Right forelimb (tissue), 1 donor: ENCODE results near the gene GFRA1.
"Not testable (repeated sequence)": the region's sequence is repeated elsewhere in the genome, so short reads cannot be mapped to it uniquely, and the experiment has no call there.

Experiments
- DNase-seq: peaks from one replicate; pipeline ENCODE4 v3.0.0-alpha.2; 2018

GFRA1 gene

GRCh38 chr10:116195039-116195438, 78.0 kb downstream of the GFRA1 start:
- DNase-seq: no peak

DNA sequence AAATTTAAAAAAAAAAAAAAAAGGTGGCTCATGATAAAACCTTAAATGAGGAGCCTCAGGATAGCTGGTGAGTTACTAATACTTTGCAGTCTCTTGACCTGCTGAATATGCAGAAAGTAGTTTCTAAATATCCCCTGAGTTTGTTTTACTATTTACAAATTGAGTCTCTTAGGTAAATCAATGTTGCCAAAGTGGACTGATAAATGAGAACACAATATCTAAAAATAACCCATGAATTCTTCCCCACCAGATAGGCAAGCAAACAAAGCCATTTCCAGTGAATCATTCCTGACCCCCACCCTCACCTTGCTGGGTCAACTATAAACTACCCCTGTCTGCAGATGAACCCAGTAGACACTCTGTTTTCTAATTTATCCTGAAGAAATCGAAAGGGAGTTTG, 78.9 kb downstream of the GFRA1 start:
- no peak for DNase-seq

DNA sequence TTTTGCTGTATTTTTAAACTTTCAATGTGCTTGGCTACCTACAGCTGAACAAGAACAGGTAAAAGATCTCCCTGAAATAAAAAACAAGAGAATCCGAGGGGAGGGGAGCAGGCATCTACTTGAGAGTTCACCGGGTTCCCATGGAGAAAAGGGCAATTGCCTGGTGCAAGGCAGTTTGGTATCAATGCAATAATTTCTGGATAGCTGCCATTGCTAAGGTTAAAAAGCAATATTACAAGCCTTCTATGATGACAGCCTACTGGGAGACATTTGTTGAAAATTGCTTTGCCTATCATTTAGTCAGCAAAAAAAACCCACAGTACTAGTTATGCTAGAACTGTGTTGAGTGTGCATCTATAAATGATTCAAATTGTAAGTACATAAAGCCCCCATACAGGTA, 82.1 kb downstream of the GFRA1 start:
- no peak for DNase-seq

DNA sequence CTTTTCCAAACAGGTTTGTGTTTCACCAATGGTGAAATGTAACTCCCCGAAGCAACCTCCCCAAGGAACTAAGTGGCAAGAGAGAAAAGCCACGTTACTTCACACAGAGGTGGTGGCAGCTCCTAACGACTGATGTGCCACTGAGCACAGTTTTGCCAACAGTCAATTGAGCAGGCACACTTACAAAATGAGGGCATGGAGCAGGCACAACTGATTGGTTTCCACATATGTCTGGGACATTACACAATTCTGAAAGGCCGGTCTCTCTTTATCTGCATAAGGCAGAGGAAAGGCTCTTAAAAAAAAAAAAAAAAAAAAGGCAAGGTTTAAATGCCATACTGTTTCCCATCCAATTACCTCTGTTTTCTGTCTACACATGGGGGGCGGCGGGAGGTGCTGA, 86.7 kb downstream of the GFRA1 start:
- DNase-seq: no peak

DNA sequence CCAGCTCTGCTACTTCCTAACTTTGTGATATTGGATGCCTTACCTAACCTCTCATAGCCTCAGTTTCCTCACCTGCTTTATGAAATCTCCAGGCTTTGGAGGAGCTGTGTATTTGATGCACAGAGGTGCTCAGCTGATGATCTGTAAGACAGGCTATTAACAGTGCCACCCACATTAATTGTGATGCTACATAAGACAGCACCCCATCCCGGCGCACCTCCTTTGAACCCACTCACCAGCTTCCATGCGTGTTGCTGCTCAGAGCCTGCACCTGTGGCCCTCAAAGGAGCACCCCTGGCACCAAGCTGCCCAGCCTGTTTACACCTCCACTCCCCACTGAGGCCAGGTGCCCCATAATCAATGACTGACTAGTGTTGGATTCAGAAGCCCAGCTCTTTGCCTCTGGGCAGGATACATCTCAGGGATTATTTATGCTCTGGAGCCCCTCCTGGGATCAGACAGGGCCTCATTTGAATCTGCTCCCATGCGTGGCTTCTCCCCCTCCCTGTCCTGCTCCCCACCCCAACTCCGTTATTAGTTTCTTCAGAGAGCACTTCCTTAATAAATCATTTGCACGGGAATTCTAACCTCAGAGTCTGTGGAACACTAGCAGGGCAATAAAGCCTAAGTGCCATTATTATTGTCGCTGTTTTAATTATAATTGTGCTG, 87.7 kb downstream of the GFRA1 start:
- DNase-seq: no peak

DNA sequence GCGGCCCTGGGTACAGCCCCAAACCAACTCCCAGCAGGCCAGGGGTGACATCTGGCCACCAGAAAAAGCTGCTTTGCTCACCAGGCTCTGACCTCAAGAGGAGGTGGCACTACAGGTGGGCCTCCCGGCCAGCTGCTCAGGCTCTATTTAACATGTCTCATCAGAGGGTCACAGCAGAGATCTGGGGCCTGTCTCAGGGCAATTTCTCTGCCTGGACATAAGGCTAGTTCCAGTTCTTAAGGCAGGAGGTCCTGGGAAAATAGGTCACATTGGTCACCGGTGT, 88.6 kb downstream of the GFRA1 start:
- DNase-seq: no peak

GRCh38 chr10:116183733-116184511, 89.1 kb downstream of the GFRA1 start:
- DNase-seq: no peak

GRCh38 chr10:116182426-116182825, 90.6 kb downstream of the GFRA1 start:
- no peak for DNase-seq

DNA sequence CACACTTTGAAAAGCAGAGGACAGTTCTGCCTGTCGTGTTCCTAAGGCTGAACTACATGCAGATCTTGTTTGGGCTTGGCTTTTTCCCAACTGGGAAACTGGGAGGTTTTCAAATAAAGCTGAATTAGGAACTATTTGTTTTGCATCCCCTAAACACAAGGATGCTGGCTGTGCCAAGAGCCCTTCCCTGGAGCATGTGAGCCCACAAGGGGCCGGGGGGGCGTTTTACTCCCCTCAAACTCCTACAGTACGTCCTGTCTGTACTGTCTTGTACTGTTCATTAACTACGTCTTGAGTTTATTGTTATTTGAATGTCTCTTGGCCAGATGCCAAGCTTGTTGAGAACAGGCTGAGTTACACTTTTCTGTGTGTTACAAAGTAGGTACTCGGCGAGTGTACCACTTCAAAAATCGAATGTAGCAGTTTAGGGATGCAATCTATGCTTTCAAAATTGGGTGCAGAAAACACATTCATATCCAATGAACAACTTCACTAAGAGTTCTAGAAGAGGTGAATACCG, 94.9 kb downstream of the GFRA1 start:
- no peak for DNase-seq

DNA sequence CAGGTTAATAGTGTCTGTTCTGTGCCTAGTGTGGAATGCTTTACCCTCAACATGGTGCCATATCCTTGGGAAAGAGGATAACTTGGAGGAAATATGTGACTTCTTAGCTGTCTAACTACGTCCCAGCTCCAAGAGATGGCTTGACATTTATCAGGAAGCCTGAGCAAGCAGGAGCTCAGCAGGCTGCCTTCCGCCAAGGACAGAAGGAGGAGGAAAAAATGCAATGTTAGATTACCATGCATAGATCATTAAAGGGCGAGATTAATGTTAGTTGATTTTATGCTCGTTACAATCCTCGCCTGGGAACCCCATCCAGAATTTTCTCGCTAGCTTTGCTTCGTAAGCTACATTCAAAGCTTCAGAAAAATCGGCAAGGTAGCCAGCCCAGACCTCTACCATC, 97.8 kb downstream of the GFRA1 start:
- DNase-seq: no peak

DNA sequence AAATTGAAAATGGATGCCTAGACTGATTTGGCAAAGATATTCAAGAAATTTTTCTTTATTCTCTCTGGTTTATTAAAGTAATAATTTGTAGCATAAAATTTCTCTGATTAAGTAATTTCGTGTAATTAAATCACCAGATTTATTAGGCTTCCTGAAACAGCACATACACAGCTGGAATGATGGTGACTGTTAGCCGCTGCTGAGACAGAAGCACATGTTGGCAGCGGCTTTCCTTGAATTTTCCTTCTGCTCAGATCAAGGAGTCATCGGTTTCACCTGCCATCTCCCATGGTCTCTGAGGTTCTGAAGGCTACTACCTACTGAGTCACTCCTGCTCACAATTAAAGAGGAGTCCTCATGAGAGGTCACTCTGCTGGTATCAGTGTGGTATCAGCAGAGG, 101.5 kb downstream of the GFRA1 start:
- DNase-seq: no peak

DNA sequence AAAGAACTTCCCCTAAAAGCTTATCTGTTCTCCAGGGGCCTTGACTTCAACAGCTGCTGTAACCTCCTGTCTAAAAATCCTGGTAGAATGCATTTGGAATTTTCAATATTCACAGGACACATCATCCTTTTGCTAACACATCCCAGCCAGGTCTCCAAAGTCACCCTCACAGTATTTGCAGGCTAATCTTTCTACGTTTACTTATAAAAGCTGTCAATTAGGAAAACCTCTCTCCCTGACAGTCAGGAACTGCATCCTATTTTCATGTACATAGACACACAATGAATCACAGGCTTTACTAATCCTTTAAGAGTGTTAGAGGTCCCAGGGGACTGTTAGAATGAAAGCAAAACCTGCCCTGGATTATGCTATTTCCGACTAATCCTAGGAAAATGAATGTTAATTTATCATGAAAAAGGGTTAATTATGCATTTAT, 102.2 kb downstream of the GFRA1 start:
- no peak for DNase-seq

- DNase-seq: no peak
Measured at GRCh38 chr10:116169782-116170445, 103.1 kb downstream of the GFRA1 start.

DNA sequence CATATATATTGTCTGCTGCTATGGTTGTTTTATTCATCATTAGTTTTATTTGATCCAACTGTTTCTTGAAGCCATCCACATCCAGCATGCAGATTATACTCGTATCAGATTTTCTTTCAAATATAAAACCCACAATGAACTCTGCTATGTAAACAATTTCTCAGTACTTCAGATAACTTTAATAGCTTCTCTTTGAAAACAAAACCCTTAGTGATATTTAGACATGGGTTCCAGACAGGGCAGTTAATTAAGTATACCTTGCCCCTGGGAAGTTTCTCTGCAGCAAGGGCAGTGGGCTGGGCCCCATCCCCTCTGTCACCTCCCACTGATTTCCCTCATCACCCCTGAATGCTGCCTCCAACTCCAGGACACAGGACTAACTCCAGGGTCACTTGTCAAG, 104.3 kb downstream of the GFRA1 start:
- DNase-seq: no peak

DNA sequence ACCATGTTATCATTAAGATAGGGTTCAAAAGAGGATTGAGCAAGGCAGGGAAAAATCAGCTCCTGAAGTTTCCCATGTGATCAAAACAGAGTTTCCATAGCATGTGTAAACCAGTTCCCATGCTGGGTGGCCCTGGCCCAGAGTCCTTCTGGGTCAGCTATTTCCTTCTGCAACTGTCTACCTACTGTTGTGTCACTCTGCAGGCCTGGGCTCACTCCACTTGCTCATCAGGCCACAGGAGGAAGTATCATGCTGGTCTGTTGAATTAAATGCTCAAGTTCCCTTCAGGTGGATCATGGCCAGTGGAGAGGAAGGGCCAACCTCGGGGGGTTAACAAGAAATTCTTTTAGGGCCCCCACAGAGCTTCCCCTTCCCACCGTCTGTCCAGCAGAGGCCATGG, 104.7 kb downstream of the GFRA1 start:
- no peak for DNase-seq

DNA sequence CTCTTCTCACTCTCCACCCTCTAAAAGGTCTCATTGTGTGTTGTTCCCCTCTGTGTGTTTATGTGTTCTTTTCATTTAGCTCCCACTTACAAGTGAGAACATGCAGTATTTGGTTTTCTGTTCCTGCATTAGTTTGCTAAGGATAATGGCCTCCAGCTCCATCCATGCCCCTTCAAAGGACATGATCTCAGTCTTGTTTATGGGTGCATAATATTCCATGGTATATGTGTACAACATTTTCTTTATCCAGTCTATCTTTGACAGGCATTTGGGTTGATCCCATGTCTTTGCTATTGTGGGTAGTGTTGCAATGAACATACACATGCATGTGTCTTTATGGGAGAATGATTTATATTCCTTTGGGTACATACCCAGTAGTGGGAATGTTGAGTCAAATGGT, 107.1 kb downstream of the GFRA1 start:
- DNase-seq: not testable (repeated sequence)

- DNase-seq: no peak
Measured at GRCh38 chr10:116164291-116164690, 108.7 kb downstream of the GFRA1 start.

DNA sequence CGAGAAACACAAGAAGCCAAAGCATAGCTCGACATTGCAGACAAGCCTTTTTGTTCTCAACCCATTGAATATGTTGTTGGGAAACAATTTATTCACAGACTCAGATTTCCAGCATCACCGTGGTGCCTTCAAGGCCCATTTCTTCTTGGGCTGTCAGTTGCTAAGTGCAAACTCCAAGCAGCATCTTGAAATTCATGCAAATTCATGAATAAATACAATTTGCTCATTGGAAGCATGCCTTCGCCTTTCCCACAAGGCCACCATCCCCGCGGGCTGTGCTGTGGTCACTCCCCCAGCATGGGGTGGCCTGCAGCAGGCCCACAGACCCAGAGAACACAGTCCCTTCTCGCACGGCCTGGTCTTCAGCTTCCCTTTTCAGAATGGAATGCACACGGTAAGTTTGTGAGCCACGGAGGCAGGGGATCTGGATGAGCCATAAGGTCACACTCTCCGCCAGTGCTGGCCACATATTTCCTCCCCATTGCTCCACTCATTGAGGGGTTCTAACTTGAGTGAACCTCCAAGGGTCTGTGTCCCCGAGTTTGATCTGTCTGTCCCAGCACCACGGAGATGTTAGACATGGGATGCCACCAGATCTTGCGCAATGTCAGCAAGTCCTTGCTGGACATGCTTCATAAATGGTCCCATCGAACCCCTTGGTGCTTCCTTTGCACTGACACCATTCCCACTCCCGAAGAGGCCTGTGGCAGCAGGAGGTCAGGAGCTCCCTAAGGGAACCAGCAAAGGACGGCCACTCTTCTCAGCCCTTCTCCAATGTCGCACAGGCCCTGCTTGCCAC, 109.5 kb downstream of the GFRA1 start:
- DNase-seq: no peak

- DNase-seq: no peak
Measured at GRCh38 chr10:116162851-116163250, 110.2 kb downstream of the GFRA1 start.

DNA sequence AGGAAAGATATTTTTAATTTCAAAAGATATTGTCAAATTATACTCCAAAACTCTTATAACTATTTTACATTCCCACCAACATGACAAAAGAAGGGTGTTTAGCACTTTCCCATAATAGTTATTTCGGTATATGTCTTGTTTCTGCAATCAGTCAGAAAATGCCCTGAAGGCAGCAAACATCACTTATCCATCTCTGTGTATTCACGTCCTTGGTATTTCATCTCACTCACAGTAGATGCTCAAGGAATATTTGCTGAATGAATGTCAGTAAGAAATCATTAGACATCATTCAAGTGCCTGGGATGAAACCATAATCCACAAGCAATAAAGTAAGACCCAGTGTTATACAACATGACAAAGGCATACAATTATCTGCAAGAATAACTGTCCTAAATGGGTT, 112.7 kb downstream of the GFRA1 start:
- no peak for DNase-seq

DNA sequence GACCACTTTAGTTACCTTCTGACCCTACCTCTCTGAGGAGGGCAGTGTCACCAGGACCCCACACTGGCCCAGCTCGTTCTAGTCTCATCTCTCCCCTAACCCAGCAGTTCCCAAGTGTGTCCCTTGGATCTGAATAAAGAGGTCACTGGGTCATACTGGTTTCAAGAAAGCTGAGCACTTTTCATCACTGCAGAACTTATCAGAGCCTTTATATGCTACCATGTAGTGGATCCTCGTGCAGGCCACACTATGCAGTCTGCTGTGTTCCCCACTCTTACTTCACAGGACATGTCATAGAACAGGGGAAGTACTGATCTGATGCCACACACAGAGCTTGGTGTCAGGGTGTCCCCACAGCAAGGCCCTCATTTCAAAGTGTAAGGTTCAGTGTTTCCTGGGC, 113.8 kb downstream of the GFRA1 start:
- no peak for DNase-seq

DNA sequence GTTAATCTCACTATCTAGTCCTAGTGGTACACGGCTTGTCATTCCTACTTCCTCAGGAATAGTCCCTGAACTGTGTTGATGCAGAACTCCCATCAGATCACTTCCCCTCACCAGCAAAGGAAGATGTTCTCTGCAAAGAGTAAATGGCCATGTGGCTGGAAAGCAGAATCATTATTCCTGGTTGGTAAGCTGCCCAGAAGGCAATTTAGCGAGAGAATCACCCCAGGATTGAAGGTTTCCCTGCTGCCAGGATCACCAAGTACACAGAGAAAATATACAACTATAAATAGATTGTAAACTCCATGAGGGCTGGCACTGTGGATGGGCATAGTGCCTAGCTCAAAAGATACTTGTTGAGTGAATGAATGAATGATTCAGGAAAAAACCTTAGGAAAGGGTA, 115.0 kb downstream of the GFRA1 start:
- no peak for DNase-seq

DNA sequence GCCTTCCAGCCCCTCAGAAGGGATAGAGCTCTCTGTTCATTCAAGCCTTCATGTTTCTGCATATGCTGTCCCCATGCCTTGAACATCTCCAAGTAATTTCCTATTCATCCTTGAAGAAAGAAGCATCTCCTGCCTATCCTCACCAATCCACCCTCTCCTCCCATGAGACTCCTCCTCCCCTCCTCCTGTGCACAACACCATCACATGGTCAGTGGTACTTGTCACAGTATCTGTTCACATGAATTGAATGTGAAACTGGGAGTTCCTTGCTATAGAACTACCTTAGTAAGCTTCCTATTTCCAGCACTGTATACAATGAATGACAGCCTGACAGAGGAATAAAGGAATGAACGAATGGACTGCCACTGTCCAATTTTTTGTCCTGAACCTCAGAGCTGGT, 115.5 kb downstream of the GFRA1 start:
- DNase-seq: no peak
